T-helper 1 cell treated with Interleukin-12 subunit alpha and Interleukin-12 subunit beta and Interleukin-4 antibody, amounts not matched to agents 30 μg/mL and 1 μg/mL, for 36 hours (primary cell): ENCODE data around the gene PDZK1.
"Not testable (repeated sequence)": the region's sequence is repeated elsewhere in the genome, so short reads cannot be mapped to it uniquely, and the experiment has no call there.

Experiments
- H3K27ac Mint-ChIP-seq: one replicate; pipeline ENCODE4 v1.8.0; 2021; ENCODE audit warnings: mild to moderate bottlenecking, mixed read lengths
- H3K27me3 Mint-ChIP-seq: one replicate; pipeline ENCODE4 v1.8.0; 2021; ENCODE audit warnings: low read depth, mixed read lengths
- H3K36me3 Mint-ChIP-seq: one replicate; pipeline ENCODE4 v1.8.0; 2021; ENCODE audit warnings: low read depth, mixed read lengths
- H3K4me1 Mint-ChIP-seq: one replicate; pipeline ENCODE4 v1.8.0; 2021; ENCODE audit warnings: low read depth, mixed read lengths
- H3K4me3 Mint-ChIP-seq: one replicate; pipeline ENCODE4 v1.8.0; 2021; ENCODE audit warnings: mild to moderate bottlenecking, moderate library complexity, mixed read lengths
- H3K9me3 Mint-ChIP-seq: one replicate; pipeline ENCODE4 v1.8.0; 2021; ENCODE audit warnings: mixed read lengths

The PDZK1 gene

DNA sequence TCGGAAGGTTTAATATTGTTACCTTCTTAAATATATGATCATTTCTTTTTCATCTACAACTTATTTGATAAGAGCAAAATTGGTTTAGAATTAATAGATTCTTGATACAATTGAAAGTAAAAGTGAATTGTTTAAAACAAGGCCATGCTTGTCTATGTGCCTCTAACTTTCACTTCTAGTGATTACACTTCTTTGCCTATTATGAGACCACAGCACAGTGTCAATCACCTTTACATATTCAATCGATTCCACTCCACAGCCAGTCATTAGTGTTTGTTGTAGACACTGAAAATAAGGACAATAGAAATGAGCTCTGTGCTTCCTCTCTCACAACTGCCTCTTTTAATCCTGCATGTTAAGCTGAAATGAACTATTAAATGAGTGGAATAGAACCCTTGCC lies 65.3 kb downstream of the PDZK1 start:
- H3K4me1 Mint-ChIP-seq, H3K9me3 Mint-ChIP-seq, H3K36me3 Mint-ChIP-seq, H3K4me3 Mint-ChIP-seq, H3K27me3 Mint-ChIP-seq, H3K27ac Mint-ChIP-seq: not testable (repeated sequence)

DNA sequence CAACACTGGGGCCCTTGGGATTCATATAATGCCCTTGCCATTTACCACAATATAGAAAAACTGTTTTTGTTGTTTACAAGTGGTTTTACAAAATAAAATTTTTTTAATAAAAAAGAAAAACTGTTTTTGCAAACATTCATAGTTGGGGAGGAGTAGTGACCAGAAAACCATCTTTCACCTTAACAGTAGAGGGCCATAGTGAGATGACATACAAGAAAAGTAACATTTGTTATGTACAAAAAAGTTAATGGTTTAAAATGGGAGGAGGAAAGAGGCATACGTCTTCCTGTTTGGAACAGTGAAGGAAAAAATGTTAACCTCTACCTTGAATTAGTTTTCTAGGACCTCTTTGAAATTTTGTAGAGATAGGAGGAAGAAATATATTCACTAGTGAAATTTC lies 70.9 kb downstream of the PDZK1 start:
- H3K4me1 Mint-ChIP-seq, H3K36me3 Mint-ChIP-seq, H3K4me3 Mint-ChIP-seq, H3K9me3 Mint-ChIP-seq, H3K27ac Mint-ChIP-seq, H3K27me3 Mint-ChIP-seq: not testable (repeated sequence)

DNA sequence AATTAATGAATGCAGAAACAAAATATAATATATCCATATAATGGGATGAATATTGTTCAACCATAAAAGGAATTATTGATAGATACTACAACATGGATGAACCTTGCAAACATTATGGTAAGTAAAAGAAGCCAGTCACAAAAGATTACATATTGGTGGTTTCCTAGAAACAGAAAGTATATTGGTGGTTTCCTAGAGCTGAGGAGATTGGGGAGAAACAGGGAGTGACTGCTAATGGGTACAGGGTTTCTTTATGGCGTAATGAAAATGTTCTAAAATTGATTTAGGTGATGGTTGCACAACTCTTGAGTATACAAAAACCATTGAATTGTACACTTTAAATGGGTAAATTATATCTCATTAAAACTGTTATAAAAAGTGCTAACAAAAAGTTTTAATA lies 85.0 kb downstream of the PDZK1 start:
- not testable (repeated sequence) for H3K36me3 Mint-ChIP-seq, H3K27ac Mint-ChIP-seq, H3K9me3 Mint-ChIP-seq, H3K4me3 Mint-ChIP-seq, H3K4me1 Mint-ChIP-seq, H3K27me3 Mint-ChIP-seq
